Stimulated activated CD8-positive, alpha-beta memory T cell treated with anti-CD3 and anti-CD28 coated beads, Interleukin-15, amount 100 ng/mL, for 48 hours (primary cell): ENCODE data around the gene TMEM245.
"Not testable (repeated sequence)": the region's sequence is repeated elsewhere in the genome, so short reads cannot be mapped to it uniquely, and the experiment has no call there.

Experiments
- DNase-seq, 2 donors: peaks; one replicate each; pipeline ENCODE4 v3.0.0-alpha.2; 2020; ENCODE audit warnings: low read depth in 2 of 2

TMEM245 gene

GRCh38 chr9:108994695-108995094 lies 125.1 kb downstream of the TMEM245 start:
- no peak for DNase-seq

- DNase-seq = no peak
These were observed 128.3 kb downstream of the TMEM245 start for GRCh38 chr9:108991479-108991878.

DNA sequence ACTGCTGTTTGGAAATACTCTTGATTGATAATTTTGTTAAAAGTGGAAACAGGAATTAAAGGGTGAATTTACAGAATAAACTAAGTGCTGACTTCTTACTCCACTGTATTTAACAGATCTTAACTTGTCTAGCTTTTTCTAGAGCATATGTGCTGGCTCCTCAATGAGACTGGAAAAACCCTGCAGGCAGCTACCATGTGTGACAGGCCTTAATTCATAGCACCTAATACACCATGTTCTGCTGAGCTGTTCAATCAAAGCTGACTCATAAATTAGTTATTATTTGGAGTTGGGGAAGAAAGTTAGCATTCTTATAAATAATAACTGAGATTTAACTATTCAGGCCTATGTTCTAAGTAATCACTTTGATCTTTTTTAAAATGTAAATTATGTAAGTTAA lies 135.9 kb downstream of the TMEM245 start:
- DNase-seq = no peak

DNA sequence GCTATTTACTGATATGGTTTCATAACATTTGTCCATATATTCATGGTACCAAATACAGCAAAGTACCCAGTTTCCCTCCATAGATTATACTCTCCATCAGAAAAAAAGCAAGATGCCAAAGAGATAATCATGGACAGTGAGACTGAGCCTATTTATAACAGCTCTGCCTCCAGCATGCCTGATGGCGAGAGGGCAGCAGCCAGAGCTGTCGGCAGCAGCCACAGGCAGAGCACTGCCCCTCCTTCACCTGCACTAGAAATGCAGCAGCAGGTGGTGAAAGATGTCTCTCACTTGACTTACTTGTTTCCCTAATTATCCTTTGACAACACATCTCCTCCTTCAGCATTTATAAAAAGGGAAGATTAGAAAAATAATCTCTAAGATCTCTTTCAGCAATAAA lies 138.9 kb downstream of the TMEM245 start:
- DNase-seq = no peak

DNA sequence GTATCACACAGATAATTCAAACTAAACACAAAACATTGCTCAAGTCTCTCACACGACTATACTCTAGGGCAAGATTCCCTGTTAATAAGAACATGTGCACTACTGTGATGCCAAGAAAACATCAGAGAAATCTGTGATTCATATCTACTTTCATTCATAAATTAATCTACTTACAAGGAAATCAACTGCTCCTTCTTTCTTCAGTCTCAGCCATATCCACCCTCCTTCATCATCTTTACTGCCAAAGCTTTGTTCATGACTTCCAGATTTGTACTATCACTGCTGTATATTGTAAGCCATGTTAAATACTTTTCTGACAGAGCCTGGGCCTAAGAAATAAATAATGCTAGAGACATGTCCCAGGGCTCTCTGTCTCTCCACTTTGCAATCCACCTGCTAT lies 141.5 kb downstream of the TMEM245 start:
- no peak for DNase-seq

- DNase-seq = no peak
These were observed 145.9 kb downstream of the TMEM245 start for GRCh38 chr9:108973895-108974294.

GRCh38 chr9:108972626-108973209 lies 147.0 kb downstream of the TMEM245 start:
- no peak for DNase-seq

DNA sequence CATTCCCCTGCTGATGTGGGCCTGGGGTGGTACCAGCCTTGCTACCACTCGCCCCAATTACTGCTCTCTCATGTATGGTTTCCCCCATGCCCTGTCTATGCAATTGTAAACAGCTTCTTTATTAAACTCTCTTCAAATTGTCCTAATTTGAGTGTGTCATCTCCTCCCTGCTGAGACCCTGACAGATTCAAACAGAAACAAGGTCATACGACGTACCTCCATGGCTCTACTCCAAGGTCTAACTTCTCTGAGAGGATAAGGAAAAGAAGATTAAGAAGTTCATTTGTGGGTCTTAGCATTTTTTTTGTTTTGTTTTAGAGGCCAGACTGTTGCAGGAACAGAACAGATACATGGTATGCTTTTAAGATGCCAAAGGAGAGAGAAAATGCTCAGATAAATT lies 147.6 kb downstream of the TMEM245 start:
- DNase-seq = no peak

GRCh38 chr9:108971392-108971791 lies 148.4 kb downstream of the TMEM245 start:
- DNase-seq = not testable (repeated sequence)

DNA sequence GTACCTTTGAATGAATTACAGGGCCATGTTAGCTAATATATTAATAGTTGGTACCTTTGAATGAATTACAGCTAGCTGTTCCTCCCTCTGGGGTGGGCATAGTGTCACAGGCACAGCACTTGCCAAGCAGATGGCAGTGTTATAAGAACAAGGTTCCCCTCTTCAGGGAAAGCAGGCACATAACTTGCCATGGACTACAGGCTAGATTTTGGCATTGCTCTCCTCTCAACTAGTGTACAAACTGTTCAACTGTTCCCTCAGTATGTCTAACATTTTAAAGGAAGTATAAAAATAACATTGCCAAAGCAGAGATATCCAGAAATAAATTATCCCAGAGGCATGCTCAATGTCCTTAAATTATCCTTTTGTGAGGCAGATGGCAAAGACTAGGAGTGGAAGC lies 151.8 kb downstream of the TMEM245 start:
- no peak for DNase-seq
